Adrenal gland (tissue), 12 donors: ENCODE results near the gene CHST11. TPM values are rescaled to one million over a fixed set of nuclear protein-coding genes. Genes with fewer than 3 reads are reported as not detected.

ENCODE experiments used
- DNase-seq, 7 donors: peaks; one replicate each; pipeline ENCODE4 v3.0.0-alpha.2; 2019 to 2020
- H3K27ac ChIP-seq, 5 donors: fragments of 200-600 bp; sonication (generic) in 4 of 5; 1 replicate in 3 of 5; 2 replicates in 2 of 5; pipeline versions ENCODE4 v1.5.1 to v1.8.0; 2016 to 2020; ENCODE audit warnings: mild to moderate bottlenecking in 1 of 5
- H3K27me3 ChIP-seq: fragments of 200-600 bp; 2 replicates; pipeline ENCODE4 v1.8.0; 2021
- H3K36me3 ChIP-seq, 2 donors: fragments of 200-600 bp; replicated peaks in 1 of 2; 1 replicate in 1 of 2; 2 replicates in 1 of 2; pipeline versions ENCODE4 v1.5.1 to v1.8.0; 2018 to 2022
- H3K4me1 ChIP-seq, 2 donors: fragments of 200-600 bp; replicated peaks in 1 of 2; 1 replicate in 1 of 2; 2 replicates in 1 of 2; pipeline versions ENCODE4 v1.5.1 to v1.8.0; 2018 to 2021
- H3K4me3 ChIP-seq, 4 donors: fragments of 200-600 bp; sonication (generic) in 3 of 4; one replicate each; pipeline ENCODE4 v1.5.1; 2016 to 2018
- H3K9me3 ChIP-seq, 3 donors: fragments of 200-600 bp; sonication (generic) in 1 of 3; replicated peaks in 1 of 3; 1 replicate in 2 of 3; 2 replicates in 1 of 3; pipeline versions ENCODE4 v1.5.1 to v1.8.0; 2016 to 2021
- CTCF ChIP-seq, 6 experiments: fragments of 450-650 bp in 4 of 6; fragments of 200-600 bp in 2 of 6; sonication (generic) in 1 of 6; IDR thresholded peaks; 1 replicate in 5 of 6; 2 replicates in 1 of 6; pipeline versions ENCODE4 v1.5.1 to v1.8.0; 2016 to 2021; ENCODE audit warnings: antibody characterized with exemption in 6 of 6, mild to moderate bottlenecking in 2 of 6, moderate library complexity in 1 of 6
- POLR2A ChIP-seq, 2 donors: fragments of 450-650 bp; IDR thresholded peaks; one replicate each; pipeline ENCODE4 v1.6.1; 2017; ENCODE audit warnings: antibody characterized with exemption in 2 of 2, mild to moderate bottlenecking in 2 of 2, moderate library complexity in 1 of 2
- WGBS, 4 donors: extraction: QIAGEN DNeasy Blood & Tissue Kit in 2 of 4; methylation state at CpG; one replicate each; pipeline versions ENCODE4 v1.1.5 to v1.1.7; 2013 to 2017; 5-methylcytosine and 5-hydroxymethylcytosine counted together
- intact Hi-C, 2 donors: fragments of 100-400 bp; cut with DNase I; formaldehyde crosslinking; loops; one replicate each; pipeline versions ENCODE4 v1.14.1 to v1.15.0; 2022 to 2023
- polyA plus RNA-seq, 3 donors: library from polyadenylated mRNA; stranded (reverse); fragments of 200-250 nt in 2 of 3; fragments of 350-450 nt in 1 of 3; fragmentation: Illumina TruSeq in 1 of 3; extraction: RNeasy Lipid Tissue Mini Kit (QIAGEN cat#74804) in 1 of 3; gene quantifications; one replicate each; pipeline ENCODE4 v1.2.3, GENCODE V29; 2013 to 2014
- total RNA-seq, 9 donors: library from RNA; depleted of rRNA in 4 of 9; stranded (reverse); fragments of >200 nt in 4 of 9; fragments of 120-200 nt in 1 of 9; fragmentation: NEBNext Ultra II Directional in 1 of 9; extraction: Animal tissue kit (Norgen Biotek cat#: 25700) in 1 of 9; gene quantifications; one replicate each; pipeline versions ENCODE4 v1.1.0 to v1.2.4, GENCODE V29; 2013 to 2023
- donor health status: healthy with polysubstance abuse.
- donor health status: Bipolar disorder and iron deficiency.
- donor health status: DM: yes; HTN: yes; CAD: no.
- donor health status: DM: no; HTN: no; CAD: no.
- donor health status: DM: no; HTN: no; CAD: no.
- donor health status: DM: yes; HTN: yes; CAD: no.

Gene CHST11
- total and polyA plus RNA-seq, 12 donors: 6.2 to 95.1 (median 29.8) TPM

GRCh38 chr12:104413330-104413729 is 43.4 kb upstream of the CHST11 start:
- Histone ChIP-seq H3K4me3 (no peak overlapping the region), H3K36me3 (no peaks in the 10 kb centered on the region), H3K27ac (no peak overlapping the region), H3K4me1 (peaks cover 0 to 19% of the 10 kb centered on the region in 2 donors), H3K9me3 (no peaks in the 10 kb centered on the region), H3K27me3 (no peaks in the 10 kb centered on the region)
- 83 to 97% (median 89%) methylated on average over 6 of the region's 6 CpGs for WGBS, 4 donors
- TF ChIP-seq POLR2A (IDR thresholded peaks at IDR 0.05) (no peak), CTCF (IDR thresholded peaks at IDR 0.05) (no peak)
- DNase-seq: no peak
- intact Hi-C loops: no loop called here

DNA sequence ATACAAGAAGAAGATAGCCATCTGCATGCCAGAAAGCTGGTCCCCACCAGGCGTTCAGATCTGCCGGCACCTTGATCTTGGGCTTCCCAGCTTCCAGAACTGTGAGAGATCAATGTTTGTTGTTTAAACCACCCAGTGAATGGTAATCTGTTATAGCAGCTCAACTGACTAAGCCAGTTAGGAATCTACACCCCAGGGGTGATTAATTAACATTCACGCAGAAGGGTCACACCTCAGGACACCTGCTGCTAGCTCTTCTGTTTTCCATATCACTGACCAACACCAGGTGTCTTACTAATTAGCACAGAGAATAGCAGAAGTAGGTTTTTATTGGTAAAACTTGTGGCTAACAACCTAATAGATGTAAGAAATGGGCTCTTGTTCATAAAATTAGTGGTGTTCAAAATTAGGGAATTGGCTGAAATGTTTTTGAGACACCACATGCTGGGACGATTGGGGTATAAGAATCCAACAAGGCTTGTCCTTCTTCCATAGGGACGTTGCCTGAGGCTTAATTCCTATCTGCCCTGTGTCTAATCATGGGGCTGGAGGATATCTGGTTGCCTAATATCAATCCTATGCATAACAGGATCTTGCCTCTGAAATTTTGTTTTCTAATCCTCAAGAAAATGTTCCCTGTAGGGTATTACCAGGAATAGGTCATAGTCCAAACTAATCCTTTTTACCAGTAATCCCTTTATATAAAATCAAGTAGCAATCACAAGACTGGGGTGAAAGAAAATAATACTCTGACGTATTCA is 42.0 kb upstream of the CHST11 start:
- no peak for DNase-seq
- Histone ChIP-seq H3K36me3 (no peaks in the 10 kb centered on the region), H3K9me3 (no peaks in the 10 kb centered on the region), H3K27ac (no peak overlapping the region), H3K4me3 (no peak overlapping the region), H3K27me3 (no peaks in the 10 kb centered on the region), H3K4me1 (peaks cover 0 to 7% of the 10 kb centered on the region in 2 donors)
- TF ChIP-seq CTCF (IDR thresholded peaks at IDR 0.05) (no peak), POLR2A (IDR thresholded peaks at IDR 0.05) (no peak)
- WGBS, 4 donors: 70 to 73% (median 73%) methylated on average over 6 of the region's 6 CpGs
- intact Hi-C loops: no loop called here

GRCh38 chr12:104415342-104415980 is 41.3 kb upstream of the CHST11 start:
- Histone ChIP-seq H3K9me3 (no peaks in the 10 kb centered on the region), H3K27ac (no peak overlapping the region), H3K27me3 (no peaks in the 10 kb centered on the region), H3K36me3 (no peaks in the 10 kb centered on the region), H3K4me3 (no peak overlapping the region), H3K4me1 (peaks cover 0 to 5% of the 10 kb centered on the region in 2 donors)
- DNase-seq: no peak
- intact Hi-C loops: no loop called here
- 87 to 97% (median 93%) methylated on average over 9 of the region's 9 CpGs for whole genome bisulfite sequencing, 4 donors
- no peak for TF ChIP-seq POLR2A (IDR thresholded peaks at IDR 0.05)

- Histone ChIP-seq H3K4me3 (no peak overlapping the region), H3K27me3 (no peaks in the 10 kb centered on the region), H3K36me3 (no peaks in the 10 kb centered on the region), H3K27ac (no peak overlapping the region), H3K9me3 (no peaks in the 10 kb centered on the region), H3K4me1 (no peaks in the 10 kb centered on the region)
- DNase-seq: no peak
- TF ChIP-seq POLR2A (IDR thresholded peaks at IDR 0.05): no peak
- no peak for TF ChIP-seq CTCF (IDR thresholded peaks at IDR 0.05)
- intact Hi-C loops: no loop called here
- WGBS, 4 donors: 83 to 96% (median 92%) methylated on average over 6 of the region's 6 CpGs
Observed at GRCh38 chr12:104416136-104416535, 40.6 kb upstream of the CHST11 start.
